ENCODE data around the gene ATXN7L2.

ATXN7L2 gene

GRCh38 chr1:109479901-109480300, 3.8 kb upstream of the ATXN7L2 start:
- no peak for TF ChIP-seq ZBTB11 (tag by site-specific recombination; conservative IDR thresholded peaks at IDR 0.05; ENCODE audit: low read depth)
- no peak for TF ChIP-seq ZNF777 (tag by site-specific recombination; IDR thresholded peaks at IDR 0.05; ENCODE audit: borderline replicate concordance)
- TF ChIP-seq ZNF184 (tag by site-specific recombination; IDR thresholded peaks at IDR 0.05): no peak
- no peak for TF ChIP-seq BCL6B (tag by site-specific recombination; IDR thresholded peaks at IDR 0.05)
- TF ChIP-seq SP7 (tag by site-specific recombination; IDR thresholded peaks at IDR 0.05): no peak
- no peak for TF ChIP-seq ZNF2 (tag by site-specific recombination; IDR thresholded peaks at IDR 0.05)
- no peak for TF ChIP-seq SCRT1 (tag by site-specific recombination; IDR thresholded peaks at IDR 0.05; ENCODE audit: borderline replicate concordance)
- no peak for TF ChIP-seq ZFP37 (tag by site-specific recombination; IDR thresholded peaks at IDR 0.05)
- TF ChIP-seq ZNF112 (tag by site-specific recombination; IDR thresholded peaks at IDR 0.05): no peak
- TF ChIP-seq ZBTB10 (tag by site-specific recombination; IDR thresholded peaks at IDR 0.05): no peak
- H3K4me1 ChIP-seq (ENCODE audit: control insufficient read depth, insufficient read depth, low read length): no peaks in the 10 kb centered on the region
- H3K27ac ChIP-seq (ENCODE audit: extremely low read depth, low read depth, low read length): no peak overlapping the region
- POLR2A ChIA-PET: no interaction called here
- CTCF ChIA-PET: interaction anchor here (1.7 to 2.1 kb wide), 3 partner anchors 11 to 53 kb away, joined by 5 to 7 read pairs (median 5); no protein-coding TSS in a partner anchor
- H3K36me3 ChIP-seq (ENCODE audit: control insufficient read depth in 2 of 2, insufficient read depth in 1 of 2, low read length in 2 of 2): no peaks in the 10 kb centered on the region
- no peak overlapping the region for H3K4me3 ChIP-seq (ENCODE audit: low read depth, low read length)
- no peaks in the 10 kb centered on the region for H3K9me3 ChIP-seq (ENCODE audit: control insufficient read depth, insufficient read depth, low read depth, low read length)

GRCh38 chr1:109481646-109482045, 2.1 kb upstream of the ATXN7L2 start:
- ChIA-PET CTCF (interaction anchor here (0.6 to 5.5 kb wide), 4 partner anchors 11 to 370 kb away, joined by 3 to 39 read pairs (median 8); partner anchors contain the start of gene CYB561D1), POLR2A (no interaction called here)
- no peak overlapping the region for H3K4me3 ChIP-seq (ENCODE audit: low read depth, low read length)
- H3K4me1 ChIP-seq (ENCODE audit: control insufficient read depth, insufficient read depth, low read length): no peaks in the 10 kb centered on the region
- TF ChIP-seq PRDM4 (tag by site-specific recombination; IDR thresholded peaks at IDR 0.05) (no peak), SALL2 (tag by site-specific recombination; IDR thresholded peaks at IDR 0.05; ENCODE audit: borderline replicate concordance) (no peak), ZNF335 (tag by site-specific recombination; conservative IDR thresholded peaks at IDR 0.05) (no peak), ZNF394 (tag by site-specific recombination; IDR thresholded peaks at IDR 0.05; ENCODE audit: borderline replicate concordance) (no peak), ZNF223 (tag by site-specific recombination; IDR thresholded peaks at IDR 0.05) (no peak), ZNF239 (tag by site-specific recombination; IDR thresholded peaks at IDR 0.05) (no peak), ZNF785 (tag by site-specific recombination; IDR thresholded peaks at IDR 0.05) (no peak), ZBTB21 (tag by site-specific recombination; IDR thresholded peaks at IDR 0.05) (no peak), ZBTB6 (tag by site-specific recombination; IDR thresholded peaks at IDR 0.05) (no peak), ZNF701 (tag by site-specific recombination; IDR thresholded peaks at IDR 0.05) (no peak)
- no peaks in the 10 kb centered on the region for H3K9me3 ChIP-seq (ENCODE audit: control insufficient read depth, insufficient read depth, low read depth, low read length)
- no peak overlapping the region for H3K27ac ChIP-seq (ENCODE audit: extremely low read depth, low read depth, low read length)
- peaks cover 0 to 9% of the 10 kb centered on the region in 2 experiments; a peak in 1 of 3 replicates for H3K36me3 ChIP-seq (ENCODE audit: control insufficient read depth in 2 of 2, insufficient read depth in 1 of 2, low read length in 2 of 2)
